Erythroblast (primary cell): ENCODE results near the gene TMEFF2.

Experiments used
- DNase-seq, 2 experiments: peaks; one replicate each; lab custom pipeline; 2025; lab: John Stamatoyannopoulos, UW
- GATA1 ChIP-seq: IDR thresholded peaks from 2 replicates; pipeline ENCODE4 v1.6.1; 2011; ENCODE audit warnings: low read depth, mild to moderate bottlenecking, control low read depth, low read length, moderate library complexity
- POLR2A ChIP-seq: IDR thresholded peaks from 2 replicates; pipeline ENCODE4 v1.6.1; 2011; ENCODE audit warnings: mild to moderate bottlenecking, low read length

Gene TMEFF2, protein sequence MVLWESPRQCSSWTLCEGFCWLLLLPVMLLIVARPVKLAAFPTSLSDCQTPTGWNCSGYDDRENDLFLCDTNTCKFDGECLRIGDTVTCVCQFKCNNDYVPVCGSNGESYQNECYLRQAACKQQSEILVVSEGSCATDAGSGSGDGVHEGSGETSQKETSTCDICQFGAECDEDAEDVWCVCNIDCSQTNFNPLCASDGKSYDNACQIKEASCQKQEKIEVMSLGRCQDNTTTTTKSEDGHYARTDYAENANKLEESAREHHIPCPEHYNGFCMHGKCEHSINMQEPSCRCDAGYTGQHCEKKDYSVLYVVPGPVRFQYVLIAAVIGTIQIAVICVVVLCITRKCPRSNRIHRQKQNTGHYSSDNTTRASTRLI

DNA sequence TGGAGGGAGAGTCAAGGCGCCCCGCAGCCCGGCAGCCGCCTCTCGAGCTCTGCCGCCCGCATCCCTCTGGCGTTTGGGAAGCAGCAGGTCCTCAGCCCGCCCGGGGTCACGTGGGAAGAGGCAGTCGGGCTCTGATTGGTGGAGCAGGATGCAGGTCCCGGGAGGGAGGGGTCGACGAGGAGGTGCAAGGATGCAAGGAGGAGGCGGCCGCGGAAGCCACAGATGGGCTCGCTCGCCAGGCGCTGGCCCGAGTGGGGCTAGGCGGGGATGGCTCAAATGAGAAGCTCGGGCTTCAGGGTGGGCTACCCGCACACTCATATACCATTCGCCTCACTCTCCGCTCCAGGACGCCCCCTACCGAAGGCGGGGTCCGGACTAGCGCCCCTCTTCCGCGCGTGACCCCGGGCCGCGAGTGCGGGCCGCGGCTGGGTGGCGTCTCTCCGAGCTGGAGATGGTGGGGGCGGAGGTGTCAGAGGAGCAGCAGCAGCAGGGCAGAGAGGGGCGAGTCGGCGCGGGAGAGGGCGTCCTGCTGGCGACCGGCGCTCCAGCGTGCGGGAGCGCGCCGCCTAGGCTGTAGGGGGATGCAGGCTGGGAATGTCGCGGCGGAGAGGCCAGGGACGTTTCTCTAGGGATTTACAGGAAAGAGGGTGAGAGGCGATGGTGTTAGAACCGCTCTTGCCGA lies at the start of gene TMEFF2:
Gene TMEFF2, minus strand, starts transcription at position 68 of the 682 bp plus-strand sequence. CDS start 409 bp downstream, outside the sequence.
- DNase-seq, result peak; percentile 13 to 17
- no peak for TF ChIP-seq POLR2A
- TF ChIP-seq GATA1, result no peak

DNA sequence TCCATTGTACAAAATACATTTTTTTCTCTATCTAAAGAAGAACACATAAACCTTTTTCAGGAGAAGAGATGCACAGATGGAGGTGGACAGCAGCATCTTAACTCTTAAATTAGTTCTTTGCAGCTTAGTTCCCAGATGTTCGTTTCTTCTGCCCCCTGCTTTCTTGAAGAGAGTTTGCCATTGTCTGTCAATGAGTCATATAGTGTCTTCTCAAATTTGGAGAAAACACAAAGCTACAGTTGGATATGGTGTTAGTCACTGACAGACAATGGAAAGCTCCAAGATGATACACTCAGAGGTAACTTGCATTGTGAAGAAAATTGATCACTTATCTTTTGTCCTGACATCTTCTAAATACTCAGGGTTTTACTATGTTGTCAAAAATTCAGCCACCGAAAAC lies 48.8 kb upstream of the TMEFF2 start:
- no peak for DNase-seq

DNA sequence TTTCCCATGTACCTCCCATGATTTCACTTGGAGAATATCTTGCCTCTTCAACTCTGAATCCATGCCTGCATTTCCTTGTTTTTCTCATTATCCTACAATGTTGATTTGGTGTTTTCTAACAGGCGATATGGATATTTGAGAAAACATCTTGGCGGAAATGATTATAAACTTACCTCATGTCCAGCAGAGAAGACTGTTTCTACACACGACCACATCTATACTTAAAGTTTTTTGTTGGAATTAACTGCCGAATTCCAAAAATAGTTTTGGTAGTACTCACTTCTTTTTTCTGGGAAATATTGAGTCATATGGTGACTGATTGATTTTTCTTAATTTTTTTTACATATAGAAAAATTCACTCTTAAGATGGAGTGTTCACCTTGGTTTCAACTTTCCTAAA lies 41.4 kb upstream of the TMEFF2 start:
- no peak for TF ChIP-seq GATA1
- no peak for TF ChIP-seq POLR2A

More for the DNA sequence above, 48.8 kb upstream of the TMEFF2 start:
- TF ChIP-seq POLR2A, result no peak
- no peak for TF ChIP-seq GATA1

DNA sequence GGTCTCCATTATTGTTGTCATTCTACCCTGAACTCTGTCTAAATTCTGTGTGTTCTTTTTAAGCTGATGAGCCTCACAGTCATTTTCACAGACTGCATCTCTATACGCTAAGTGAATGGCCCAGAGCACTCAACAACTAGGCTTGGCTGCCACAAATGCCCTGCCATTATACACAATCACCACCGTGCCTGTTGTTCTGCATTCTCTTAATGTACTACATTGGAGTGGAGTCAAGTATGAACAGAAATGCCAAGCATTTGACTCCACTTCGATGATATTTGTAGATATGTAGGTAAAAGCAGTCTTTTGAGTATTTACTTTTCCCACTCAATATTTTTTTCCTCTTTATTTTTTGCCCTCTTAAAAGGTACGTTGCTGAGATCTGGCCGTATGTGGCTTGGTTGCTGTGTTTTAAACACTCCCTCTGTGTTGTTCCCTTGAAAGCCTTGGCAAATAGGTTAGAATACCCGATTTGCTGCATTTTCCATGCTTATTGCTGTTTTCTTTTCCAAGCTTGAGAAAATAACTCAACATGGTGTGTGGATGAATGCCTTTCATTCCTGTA lies 36.2 kb upstream of the TMEFF2 start:
- TF ChIP-seq GATA1, result no peak
- TF ChIP-seq POLR2A, result no peak
- no peak for DNase-seq

More for the DNA sequence above, 41.4 kb upstream of the TMEFF2 start:
- DNase-seq, result no peak

DNA sequence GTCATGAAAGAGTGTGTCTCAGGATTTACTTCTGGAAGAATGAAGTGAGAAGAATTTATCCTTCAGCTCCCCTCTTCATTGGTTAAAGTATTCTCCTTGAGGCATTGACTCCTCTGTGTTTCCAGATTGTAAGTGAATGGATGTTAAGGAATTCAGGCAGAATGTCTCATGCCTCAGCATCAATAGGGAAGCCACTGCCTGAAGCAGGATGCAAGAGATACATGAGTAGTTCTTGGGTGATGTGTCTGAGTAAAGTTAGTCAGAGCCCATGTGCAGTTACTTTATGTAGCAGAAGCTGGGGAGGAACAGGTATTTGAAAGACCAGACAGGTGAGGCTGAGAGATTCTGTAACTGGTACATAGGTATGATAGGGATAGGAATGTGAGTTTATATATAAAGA lies 34.0 kb upstream of the TMEFF2 start:
- TF ChIP-seq GATA1 (no peak), POLR2A (no peak)
- no peak for DNase-seq

DNA sequence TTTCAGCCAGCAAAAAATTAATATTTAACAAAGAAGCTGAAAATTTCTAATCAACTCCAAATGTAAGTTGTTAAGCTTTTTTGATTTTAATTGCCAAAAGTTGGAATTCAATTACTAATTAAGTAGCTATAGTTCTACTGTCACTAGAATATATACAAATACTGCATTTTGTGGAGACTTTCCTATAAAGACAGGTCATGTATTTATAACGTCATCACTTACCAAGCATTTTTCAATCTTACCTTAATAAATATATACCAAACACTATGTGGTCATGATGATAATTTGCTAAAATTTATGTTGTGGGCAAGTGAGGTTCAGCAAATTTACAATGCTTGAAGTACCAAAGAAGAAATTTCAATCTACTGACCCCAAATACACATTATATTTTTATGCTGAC lies 24.2 kb upstream of the TMEFF2 start:
- TF ChIP-seq GATA1 (no peak), POLR2A (no peak)
- no peak for DNase-seq

DNA sequence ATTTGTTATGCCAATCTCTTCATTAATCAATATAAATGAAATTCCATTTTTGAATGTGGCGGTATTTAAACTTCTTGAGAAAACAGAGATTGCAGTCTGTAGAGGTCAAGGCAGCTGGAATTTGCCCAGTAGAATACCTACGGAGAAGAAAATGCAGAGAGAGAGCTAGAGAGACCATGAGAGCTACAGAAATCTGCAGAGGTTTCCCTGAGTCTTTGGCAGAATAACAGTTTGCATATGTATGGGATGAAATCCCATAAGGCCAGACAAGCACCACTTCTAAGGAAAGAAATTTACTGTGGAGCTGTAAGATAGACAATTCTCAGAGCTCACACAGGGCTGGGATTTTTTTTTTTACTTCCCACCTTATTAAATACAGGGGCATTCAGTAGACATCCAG lies 23.6 kb upstream of the TMEFF2 start:
- DNase-seq, result no peak
- TF ChIP-seq POLR2A (no peak), GATA1 (no peak)

DNA sequence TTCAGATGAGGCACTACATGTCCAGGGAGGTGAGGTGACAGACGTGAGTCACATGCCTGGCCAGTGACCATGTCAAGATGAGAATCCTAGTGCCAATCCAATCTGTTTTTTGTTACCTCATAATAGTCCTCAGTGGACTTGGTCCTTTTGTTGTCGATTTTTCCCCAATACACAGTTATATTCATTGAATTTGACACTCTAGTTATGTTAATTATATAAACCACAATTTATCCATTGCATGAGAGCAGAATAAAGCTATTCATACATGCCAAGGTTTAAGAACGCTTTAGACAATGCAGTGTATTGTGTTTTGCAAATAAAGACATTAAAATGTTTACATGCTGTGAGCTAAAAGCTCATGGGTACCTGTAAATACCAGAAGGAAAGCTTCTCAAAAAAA lies 21.6 kb upstream of the TMEFF2 start:
- DNase-seq, result no peak
- TF ChIP-seq POLR2A, result no peak
- no peak for TF ChIP-seq GATA1

DNA sequence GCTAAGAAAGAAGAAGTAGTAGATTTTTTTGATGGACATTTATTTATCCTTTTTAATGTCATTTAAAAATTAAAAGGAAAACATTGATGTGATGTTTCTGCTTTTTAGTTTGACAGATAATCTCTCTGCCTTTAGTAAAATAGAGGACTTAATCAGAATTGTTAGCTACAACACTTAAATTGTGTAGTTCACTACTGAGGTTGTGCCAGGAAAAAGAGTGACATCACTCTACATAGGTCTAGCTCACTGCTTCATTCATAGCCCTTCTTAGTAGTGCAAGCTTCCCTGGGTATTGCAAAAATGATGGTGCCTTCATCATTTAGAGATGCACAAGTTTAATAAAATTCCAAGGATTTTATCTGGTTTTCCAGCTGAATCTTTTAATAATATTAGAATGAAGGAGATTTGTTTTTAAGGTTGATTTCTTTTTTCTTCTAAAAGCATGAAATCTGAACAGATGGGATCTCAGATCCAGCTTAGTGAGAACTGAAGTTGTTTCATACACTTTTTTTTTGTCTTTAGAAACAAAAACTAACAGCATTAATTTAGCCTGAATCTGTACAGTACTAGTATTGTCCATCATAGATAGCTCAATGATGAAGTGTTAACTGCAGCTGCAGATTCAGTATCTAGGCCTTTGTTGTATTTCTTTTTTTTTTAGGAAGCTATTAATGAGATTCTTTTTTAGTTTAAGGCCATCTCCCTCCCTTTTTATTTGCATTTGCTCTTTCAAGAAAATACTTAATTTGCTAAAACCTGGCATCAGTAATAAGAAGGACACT lies 20.6 kb upstream of the TMEFF2 start:
- TF ChIP-seq GATA1 (no peak), POLR2A (no peak)
- no peak for DNase-seq

DNA sequence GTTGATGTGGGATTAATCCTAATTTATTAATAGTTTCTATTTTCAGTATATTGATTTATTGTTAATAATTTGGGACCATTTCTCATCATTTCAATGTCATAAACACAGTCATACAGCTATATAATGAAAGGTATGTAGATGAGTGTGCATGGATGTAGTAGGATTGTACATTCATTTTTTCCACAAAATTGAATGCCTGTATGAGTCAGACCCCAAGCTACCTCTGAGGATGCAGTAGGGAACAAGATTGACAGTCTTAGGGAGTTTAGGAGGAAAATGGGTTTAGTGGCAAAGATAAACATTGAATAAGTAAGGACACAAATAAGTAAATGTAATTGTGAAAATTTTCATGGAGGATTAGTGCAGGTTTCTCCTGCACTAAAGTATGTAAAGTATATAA lies 14.1 kb upstream of the TMEFF2 start:
- no peak for DNase-seq
- no peak for TF ChIP-seq GATA1
- TF ChIP-seq POLR2A, result no peak

DNA sequence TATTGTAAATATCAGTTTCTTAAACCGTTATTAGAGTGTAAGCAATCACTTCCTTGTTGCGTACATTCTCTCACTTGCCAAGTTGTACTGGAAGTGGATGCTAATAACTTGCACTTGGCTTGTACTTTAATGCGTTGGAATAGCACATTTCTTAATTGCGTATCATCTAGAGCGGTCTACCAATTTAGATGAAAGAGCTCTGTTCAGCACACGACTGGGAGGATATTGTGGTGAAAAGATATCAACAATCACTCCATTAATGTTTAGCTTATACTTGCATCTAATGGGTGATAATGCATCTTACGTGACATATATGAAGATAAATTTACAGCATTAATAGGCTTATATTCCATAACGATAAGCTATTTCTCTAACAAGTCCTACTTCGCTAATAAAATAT lies 11.7 kb upstream of the TMEFF2 start:
- TF ChIP-seq POLR2A, result no peak
- TF ChIP-seq GATA1, result no peak
- DNase-seq, result no peak

DNA sequence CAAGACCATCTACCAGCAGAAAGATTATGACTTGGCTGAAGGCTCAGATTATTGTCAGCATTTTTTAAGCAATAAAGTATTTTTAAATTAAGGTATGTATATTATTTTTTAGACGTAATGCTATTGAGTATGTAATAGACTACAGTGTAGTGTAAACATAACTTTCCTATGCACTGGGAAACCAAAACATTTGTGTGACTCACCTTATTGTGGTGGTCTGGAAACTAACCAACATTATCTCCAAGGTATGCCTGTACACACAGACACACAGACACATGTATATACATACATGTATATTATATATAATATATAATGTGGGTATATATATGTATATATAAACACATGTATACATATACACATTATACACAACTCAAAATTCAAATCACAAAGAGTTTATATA lies 9.1 kb upstream of the TMEFF2 start:
- no peak for DNase-seq
- no peak for TF ChIP-seq POLR2A
- TF ChIP-seq GATA1, result no peak

DNA sequence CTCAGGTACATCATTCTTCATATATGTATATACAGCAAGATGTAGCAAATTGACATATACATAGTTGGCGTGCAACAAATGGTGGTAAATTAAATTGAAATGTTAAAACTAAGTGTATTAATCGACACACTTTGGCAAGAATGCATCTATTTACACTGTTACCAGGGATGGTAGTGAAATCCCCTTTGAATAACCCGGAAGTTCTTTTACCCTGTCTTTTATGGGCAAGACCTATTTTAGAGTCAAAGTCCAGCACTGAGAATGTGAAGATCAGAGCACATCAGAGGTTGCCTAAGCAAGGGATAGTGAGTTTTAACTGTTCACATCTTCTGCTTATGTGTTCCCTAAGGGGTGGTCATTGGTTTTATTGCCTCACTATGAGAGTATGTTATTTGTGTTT lies 7.6 kb upstream of the TMEFF2 start:
- no peak for TF ChIP-seq GATA1
- TF ChIP-seq POLR2A, result no peak
- no peak for DNase-seq

DNA sequence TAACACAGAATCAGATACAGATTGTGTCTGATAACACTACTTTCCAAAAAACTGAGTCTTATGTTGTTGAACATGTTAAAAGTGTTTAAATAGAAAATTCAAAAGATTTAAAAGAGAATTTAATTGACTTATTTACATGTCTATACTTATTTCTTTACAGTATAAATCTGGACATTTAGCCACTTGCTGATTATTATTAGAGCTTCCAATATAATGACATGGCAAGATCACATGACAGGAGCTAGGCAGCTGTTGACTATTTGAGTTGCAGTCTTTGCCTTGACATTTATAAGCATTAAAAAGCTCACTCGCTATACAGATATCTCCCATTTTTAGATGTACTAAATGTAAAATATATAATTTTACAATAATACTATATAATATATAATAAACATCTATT lies 6.4 kb upstream of the TMEFF2 start:
- no peak for DNase-seq
- no peak for TF ChIP-seq POLR2A
- no peak for TF ChIP-seq GATA1
